Activated CD8-positive, alpha-beta memory T cell treated with anti-CD3 and anti-CD28 coated beads, Interleukin-2, amount 10 ng/mL, durations not matched to agents 7 days and 5 days (primary cell): ENCODE measurements around the gene COL4A6. TPM values are rescaled to one million over a fixed set of nuclear protein-coding genes. Genes with fewer than 3 reads are reported as not detected.

Source experiments
- ATAC-seq: fragments of 150-1000 bp; cut with Tn5 transposase; one replicate; pipeline ENCODE4 v1.10.0; 2021; ENCODE audit warnings: moderate library complexity
- CTCF ChIA-PET: fragments of 350-600 bp; sonication (Branson Sonifier 250); formaldehyde crosslinking; loops from one replicate; lab custom pipeline; 2021; ENCODE audit warnings: antibody characterized with exemption; lab: Charles Lee
- DNase-seq: peaks from one replicate; pipeline ENCODE4 v3.0.0-alpha.2; 2020
- H3K27ac Mint-ChIP-seq: one replicate; pipeline ENCODE4 v1.8.0; 2021; ENCODE audit warnings: mild to moderate bottlenecking, mixed read lengths
- H3K27me3 Mint-ChIP-seq: one replicate; pipeline ENCODE4 v1.8.0; 2021; ENCODE audit warnings: mixed read lengths
- H3K36me3 Mint-ChIP-seq: one replicate; pipeline ENCODE4 v1.8.0; 2021; ENCODE audit warnings: mild to moderate bottlenecking, mixed read lengths
- H3K4me1 Mint-ChIP-seq: one replicate; pipeline ENCODE4 v1.8.0; 2021; ENCODE audit warnings: mixed read lengths
- H3K4me3 Mint-ChIP-seq: one replicate; pipeline ENCODE4 v1.8.0; 2021; ENCODE audit warnings: mild to moderate bottlenecking, moderate library complexity, mixed read lengths
- H3K9me3 Mint-ChIP-seq: one replicate; pipeline ENCODE4 v1.8.0; 2022; ENCODE audit warnings: low read depth, mixed read lengths
- total RNA-seq, 2 experiments: library from RNA; stranded (reverse); gene quantifications; one replicate each; pipeline ENCODE4 v1.2.3, GENCODE V29; 2021

Gene COL4A6
- total RNA-seq, 2 experiments from 2014 or later: not detected

DNA sequence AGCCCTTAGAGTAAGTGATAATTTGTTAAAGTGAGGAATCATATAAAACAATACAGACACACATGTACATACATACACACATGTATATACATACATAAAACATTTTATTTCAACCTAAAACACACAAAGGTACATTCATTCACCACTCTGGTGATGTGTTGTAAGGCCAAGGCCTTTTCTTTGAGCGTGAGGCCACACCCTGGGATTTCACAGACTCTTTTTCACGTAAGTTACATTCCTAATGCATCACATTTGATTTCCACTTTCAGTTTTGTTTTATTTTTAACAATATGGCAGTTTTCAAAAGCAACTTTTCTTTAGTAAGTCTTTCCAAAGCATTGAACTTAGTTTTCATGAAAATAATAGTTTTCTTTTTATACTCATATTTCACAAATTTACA lies 170.7 kb downstream of the COL4A6 start:
- Mint-ChIP-seq H3K27ac (no peak overlapping the region), H3K4me3 (no peak overlapping the region), H3K27me3 (peaks cover 3% of the 10 kb centered on the region), H3K9me3 (no peaks in the 10 kb centered on the region), H3K4me1 (peaks cover 3% of the 10 kb centered on the region), H3K36me3 (no peaks in the 10 kb centered on the region)
- CTCF ChIA-PET: no interaction called here
- DNase-seq: no peak
- no peak for ATAC-seq

DNA sequence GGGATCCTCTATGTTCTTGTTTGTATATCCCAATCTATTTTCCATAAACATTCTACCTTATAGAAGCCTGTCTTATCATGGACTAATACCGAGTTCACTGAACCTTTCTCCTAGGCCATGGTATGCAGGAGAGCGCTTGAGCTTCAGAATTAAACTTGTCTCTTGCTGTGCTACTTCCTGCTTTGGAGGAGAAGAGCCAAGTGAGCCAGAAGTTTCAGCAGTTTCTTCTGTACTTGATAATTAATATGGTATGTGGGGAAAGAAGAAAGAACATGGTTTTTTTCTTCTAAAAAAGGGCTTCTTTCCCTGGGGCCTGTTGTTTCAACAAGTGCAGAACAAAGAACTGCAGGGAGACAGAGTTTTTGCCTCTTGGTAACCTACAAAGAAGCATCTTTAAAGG lies 173.8 kb downstream of the COL4A6 start:
- H3K27me3 Mint-ChIP-seq: no peaks in the 10 kb centered on the region
- ATAC-seq: no peak
- no peak overlapping the region for H3K27ac Mint-ChIP-seq
- H3K4me3 Mint-ChIP-seq: no peak overlapping the region
- H3K9me3 Mint-ChIP-seq: no peaks in the 10 kb centered on the region
- no peak for DNase-seq
- H3K4me1 Mint-ChIP-seq: no peaks in the 10 kb centered on the region
- H3K36me3 Mint-ChIP-seq: no peaks in the 10 kb centered on the region
- CTCF ChIA-PET: no interaction called here

GRCh38 chrX:108261549-108262203 lies 176.5 kb downstream of the COL4A6 start:
- ATAC-seq (no peak), DNase-seq (no peak)
- no peaks in the 10 kb centered on the region for H3K9me3 Mint-ChIP-seq
- no peaks in the 10 kb centered on the region for H3K36me3 Mint-ChIP-seq
- CTCF ChIA-PET: no interaction called here
- no peaks in the 10 kb centered on the region for H3K4me1 Mint-ChIP-seq
- H3K4me3 Mint-ChIP-seq: no peak overlapping the region
- no peak overlapping the region for H3K27ac Mint-ChIP-seq
- peaks cover 10% of the 10 kb centered on the region for H3K27me3 Mint-ChIP-seq

DNA sequence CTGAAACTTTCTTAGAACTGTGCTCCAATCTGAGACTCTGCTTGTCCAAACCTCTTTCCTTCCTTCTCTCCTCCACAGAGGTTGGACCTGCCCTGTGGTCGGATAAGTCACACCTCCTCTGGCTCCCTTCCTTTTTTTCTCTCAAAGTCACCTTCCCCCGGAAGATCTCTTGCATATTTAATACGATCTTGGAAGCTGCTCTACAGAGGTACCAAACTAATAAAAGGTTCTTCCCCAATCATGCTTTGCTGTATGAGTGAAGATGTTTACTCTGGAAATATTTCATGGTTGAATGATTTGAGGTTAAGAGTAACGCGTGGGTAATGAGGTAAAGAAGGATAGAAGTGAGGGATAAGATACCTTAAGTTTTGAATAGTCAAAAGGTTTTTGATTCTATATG lies 180.7 kb downstream of the COL4A6 start:
- peaks cover 15% of the 10 kb centered on the region for H3K27me3 Mint-ChIP-seq
- no peak for DNase-seq
- H3K27ac Mint-ChIP-seq: no peak overlapping the region
- H3K36me3 Mint-ChIP-seq: no peaks in the 10 kb centered on the region
- CTCF ChIA-PET: no interaction called here
- no peaks in the 10 kb centered on the region for H3K4me1 Mint-ChIP-seq
- H3K4me3 Mint-ChIP-seq: no peak overlapping the region
- no peak for ATAC-seq
- no peaks in the 10 kb centered on the region for H3K9me3 Mint-ChIP-seq

- Mint-ChIP-seq H3K27me3 (peaks cover 15% of the 10 kb centered on the region), H3K4me3 (no peak overlapping the region), H3K36me3 (no peaks in the 10 kb centered on the region), H3K4me1 (no peaks in the 10 kb centered on the region), H3K9me3 (no peaks in the 10 kb centered on the region), H3K27ac (no peak overlapping the region)
- no peak for DNase-seq
- CTCF ChIA-PET: no interaction called here
- no peak for ATAC-seq
These were observed 183.6 kb downstream of the COL4A6 start for GRCh38 chrX:108254636-108255035.

DNA sequence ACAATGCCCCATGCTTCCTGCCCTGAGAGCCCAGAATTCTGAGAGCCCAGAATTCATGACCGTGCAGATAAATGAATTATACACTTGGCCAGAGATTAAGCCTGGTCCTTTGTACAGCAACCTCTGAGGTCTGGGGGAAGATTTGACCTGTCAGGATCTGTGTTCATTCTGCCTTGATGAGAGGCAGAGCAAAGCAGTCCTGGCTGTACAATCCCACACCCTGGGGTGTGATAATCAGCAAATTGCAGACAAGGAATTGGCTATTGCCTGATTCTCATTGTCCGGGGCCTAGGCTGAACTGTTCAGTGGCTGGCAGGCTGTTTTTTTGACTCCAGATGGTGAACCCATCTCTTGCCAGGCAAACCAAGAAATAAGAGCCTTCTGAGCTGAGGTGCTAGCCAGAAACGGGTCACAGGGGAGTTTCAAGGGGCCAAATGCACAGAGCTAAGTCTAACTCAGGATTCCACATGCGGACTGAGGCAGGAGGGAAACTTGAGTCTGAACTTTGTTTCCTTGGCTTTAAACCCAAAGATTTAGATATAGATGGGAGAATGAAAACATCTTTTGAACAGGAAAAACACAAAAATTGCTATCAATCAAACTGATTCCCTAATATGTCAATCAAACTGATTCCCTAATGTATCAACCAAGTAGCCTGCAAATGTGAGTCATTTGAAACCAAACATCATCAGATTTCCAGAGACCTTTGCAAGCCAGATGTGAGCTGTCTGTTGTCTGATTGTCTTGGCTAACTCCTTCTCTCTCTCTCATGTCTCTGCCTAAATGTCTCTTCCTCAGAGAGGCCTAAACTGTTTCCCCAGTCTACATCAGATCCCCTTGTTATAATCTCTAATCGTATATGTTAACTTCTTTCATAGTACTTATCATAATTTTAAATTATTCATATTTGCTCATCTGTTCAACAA lies 187.3 kb downstream of the COL4A6 start:
- no peak for ATAC-seq
- Mint-ChIP-seq H3K4me3 (no peak overlapping the region), H3K36me3 (no peaks in the 10 kb centered on the region), H3K27me3 (peaks cover 5% of the 10 kb centered on the region), H3K4me1 (no peaks in the 10 kb centered on the region), H3K27ac (no peak overlapping the region), H3K9me3 (no peaks in the 10 kb centered on the region)
- CTCF ChIA-PET: no interaction called here
- DNase-seq: no peak

- ATAC-seq (no peak), DNase-seq (no peak)
- Mint-ChIP-seq H3K36me3 (no peaks in the 10 kb centered on the region), H3K27me3 (peaks cover 3% of the 10 kb centered on the region), H3K9me3 (no peaks in the 10 kb centered on the region), H3K4me3 (no peak overlapping the region), H3K4me1 (no peaks in the 10 kb centered on the region), H3K27ac (no peak overlapping the region)
- CTCF ChIA-PET: no interaction called here
These were observed 191.8 kb downstream of the COL4A6 start for GRCh38 chrX:108246304-108246954.

GRCh38 chrX:108245462-108245861 lies 192.8 kb downstream of the COL4A6 start:
- Mint-ChIP-seq H3K27me3 (peaks cover 3% of the 10 kb centered on the region), H3K27ac (no peak overlapping the region), H3K36me3 (no peaks in the 10 kb centered on the region), H3K4me3 (no peak overlapping the region), H3K9me3 (no peaks in the 10 kb centered on the region), H3K4me1 (no peaks in the 10 kb centered on the region)
- DNase-seq (no peak), ATAC-seq (no peak)
- CTCF ChIA-PET: no interaction called here

GRCh38 chrX:108235986-108236385 lies 202.2 kb downstream of the COL4A6 start:
- no peak overlapping the region for H3K27ac Mint-ChIP-seq
- no peaks in the 10 kb centered on the region for H3K9me3 Mint-ChIP-seq
- no peaks in the 10 kb centered on the region for H3K36me3 Mint-ChIP-seq
- DNase-seq: no peak
- H3K4me1 Mint-ChIP-seq: no peaks in the 10 kb centered on the region
- H3K27me3 Mint-ChIP-seq: no peaks in the 10 kb centered on the region
- H3K4me3 Mint-ChIP-seq: no peak overlapping the region
- CTCF ChIA-PET: no interaction called here
- ATAC-seq: no peak

GRCh38 chrX:108230574-108230973 lies 207.6 kb downstream of the COL4A6 start:
- ATAC-seq (no peak), DNase-seq (no peak)
- CTCF ChIA-PET: no interaction called here
- no peaks in the 10 kb centered on the region for H3K9me3 Mint-ChIP-seq
- no peaks in the 10 kb centered on the region for H3K4me1 Mint-ChIP-seq
- peaks cover 3% of the 10 kb centered on the region for H3K27me3 Mint-ChIP-seq
- no peak overlapping the region for H3K27ac Mint-ChIP-seq
- H3K4me3 Mint-ChIP-seq: no peak overlapping the region
- H3K36me3 Mint-ChIP-seq: no peaks in the 10 kb centered on the region

DNA sequence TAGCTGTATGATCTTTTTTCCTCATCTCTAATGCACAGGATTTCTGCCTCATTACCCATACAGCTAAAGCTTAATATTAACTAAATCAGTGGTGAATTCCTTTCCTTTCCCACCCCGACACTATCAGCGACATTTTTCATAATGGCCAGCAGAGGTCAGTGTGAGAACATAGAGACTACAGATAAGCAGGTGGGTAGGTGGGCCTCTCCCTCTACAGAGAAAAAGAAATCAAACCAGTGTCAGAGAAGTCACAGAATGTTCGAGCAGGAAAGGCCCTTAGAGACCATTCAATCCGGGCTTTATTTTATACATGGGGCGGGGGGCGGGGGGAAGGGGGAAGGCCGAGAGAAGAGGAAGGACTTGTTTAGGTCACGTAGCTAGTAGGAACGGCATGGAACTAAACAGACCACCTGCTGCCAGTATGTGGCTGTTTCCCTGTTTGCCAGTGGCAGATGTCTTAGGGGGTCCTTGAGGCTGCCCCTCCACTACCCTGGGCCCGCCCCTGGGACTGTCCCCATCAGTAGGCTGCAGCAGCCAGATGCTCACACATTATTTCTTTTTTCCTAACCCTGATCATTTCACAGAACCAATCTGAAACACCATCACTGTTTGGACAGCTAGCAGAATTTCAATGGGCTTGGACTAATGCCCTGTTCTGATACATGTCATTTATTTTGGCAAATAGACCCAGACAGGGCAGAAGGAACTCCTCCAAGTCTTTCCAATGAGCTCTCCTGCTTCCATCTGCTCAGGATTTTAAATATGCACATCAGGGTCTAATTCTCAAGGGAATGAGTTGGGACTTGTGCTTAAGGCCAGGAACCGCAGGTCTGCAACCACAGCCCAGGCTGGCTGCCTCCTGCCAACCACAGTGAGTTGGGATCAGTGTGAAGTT lies 213.2 kb downstream of the COL4A6 start:
- H3K9me3 Mint-ChIP-seq: no peaks in the 10 kb centered on the region
- H3K4me1 Mint-ChIP-seq: no peaks in the 10 kb centered on the region
- H3K27ac Mint-ChIP-seq: no peak overlapping the region
- CTCF ChIA-PET: interaction anchor here (0.8 to 1.0 kb wide), 2 partner anchors 9 to 35 kb away, joined by 3 read pairs; no protein-coding TSS in a partner anchor
- peaks cover 2% of the 10 kb centered on the region for H3K27me3 Mint-ChIP-seq
- H3K36me3 Mint-ChIP-seq: no peaks in the 10 kb centered on the region
- ATAC-seq (no peak), DNase-seq (no peak)
- no peak overlapping the region for H3K4me3 Mint-ChIP-seq

- CTCF ChIA-PET: interaction anchor here (0.7 to 1.0 kb wide), 3 partner anchors 8 to 1403 kb away, joined by 3 read pairs; no protein-coding TSS in a partner anchor
- no peak for ATAC-seq
- no peaks in the 10 kb centered on the region for H3K9me3 Mint-ChIP-seq
- H3K27me3 Mint-ChIP-seq: no peaks in the 10 kb centered on the region
- no peaks in the 10 kb centered on the region for H3K4me1 Mint-ChIP-seq
- no peak overlapping the region for H3K4me3 Mint-ChIP-seq
- DNase-seq: no peak
- H3K36me3 Mint-ChIP-seq: no peaks in the 10 kb centered on the region
- H3K27ac Mint-ChIP-seq: no peak overlapping the region
These were observed 214.0 kb downstream of the COL4A6 start for GRCh38 chrX:108224218-108224617.

DNA sequence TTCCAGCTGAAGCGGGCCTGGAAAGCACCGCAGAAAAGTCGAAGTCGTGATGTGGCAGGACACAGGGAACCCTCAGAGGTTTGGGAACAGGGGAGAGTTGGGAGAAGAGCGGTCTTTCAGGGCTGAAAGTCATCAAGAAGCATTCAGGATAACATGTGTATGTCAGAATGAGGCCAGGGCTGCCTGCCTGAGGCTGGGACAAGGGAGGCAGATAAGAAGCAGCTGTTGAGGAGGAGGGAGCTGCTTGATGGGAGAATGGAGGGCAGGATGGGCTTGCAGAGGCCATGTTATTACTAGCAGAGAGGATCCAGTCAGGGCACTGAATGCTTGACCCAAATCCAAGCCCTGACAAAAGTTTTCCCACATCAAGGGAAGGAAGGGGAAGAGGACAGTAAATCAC lies 214.6 kb downstream of the COL4A6 start:
- Mint-ChIP-seq H3K4me1 (no peaks in the 10 kb centered on the region), H3K36me3 (no peaks in the 10 kb centered on the region), H3K9me3 (no peaks in the 10 kb centered on the region), H3K27me3 (no peaks in the 10 kb centered on the region), H3K27ac (no peak overlapping the region), H3K4me3 (no peak overlapping the region)
- no peak for DNase-seq
- CTCF ChIA-PET: interaction anchor here (0.7 kb wide), 1 partner anchor 1403 kb away, joined by 3 read pairs; no protein-coding TSS in a partner anchor
- no peak for ATAC-seq
